Heart left ventricle (tissue), 13 donors: ENCODE measurements around the gene GABRR3.

ENCODE experiments used
- POLR2A ChIP-seq, 2 donors: fragments of 450-650 bp; IDR thresholded peaks; one replicate each; pipeline ENCODE4 v1.6.1; 2017; ENCODE audit warnings: antibody characterized with exemption in 2 of 2, mild to moderate bottlenecking in 2 of 2, moderate library complexity in 2 of 2
- TF ChIP-seq, protein P1 (sequence below), 12 donors: fragments of 200-600 bp; sonication (generic) in 4 of 12; IDR thresholded peaks; one replicate each; pipeline versions ENCODE4 v1.5.0 to v1.8.0; 2018 to 2022; ENCODE audit warnings: antibody characterized with exemption in 12 of 12, mild to moderate bottlenecking in 5 of 12
- donor health status: ischemic (EF 13 %, LVEDD 7.1; RV severe dilation, severe dysfunction).
- donor health status: DM: no; HTN: yes; CAD: no.
- donor health status: DM: no; HTN: no; CAD: no.
- donor health status: ischemic (EF 25% LVEDD 6.9; RV normal size, moderate dysfunction).
- donor health status: ischemic (EF 25% LVEDD 5.7; RV mildly dilated, moderate dysfunction).
- donor health status: ischemic (EF 35%, LVEDD 5.7; RV mildly dilated, moderate dysfunction).
- donor health status: nonischemic (EF 11% LVEDD 7.7; RV severe dilation, severe dysfunction).
- donor health status: DM: yes; HTN: yes; CAD: no.
- donor health status: PGD.
- donor health status: ischemic (EF 29% LVEDD 5.4; RV normal size, mild dysfunction).
- donor health status: nonischemic (EF 23%, LVEDD 6.1; RV moderate dilation, normal function).

DNA sequence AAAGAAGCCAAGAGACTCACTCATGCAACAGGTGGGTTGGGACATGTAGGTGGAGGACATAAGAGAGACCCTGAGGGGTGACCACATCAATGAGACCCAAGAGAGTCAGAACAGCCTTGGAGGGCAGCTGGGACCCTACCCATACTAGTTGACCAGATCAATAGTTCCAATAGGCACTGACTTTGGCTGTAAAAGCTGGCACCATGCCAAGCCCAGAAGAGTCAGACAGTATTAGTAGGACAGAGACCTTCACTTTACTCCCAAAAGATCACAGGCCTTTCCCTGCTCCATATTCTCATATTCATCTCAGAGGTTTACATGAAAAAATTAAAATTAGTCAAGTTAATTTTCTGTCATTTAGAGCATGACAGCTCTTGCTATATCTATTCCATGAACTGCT is 20.9 kb upstream of the GABRR3 start:
- TF ChIP-seq, protein P1, sequence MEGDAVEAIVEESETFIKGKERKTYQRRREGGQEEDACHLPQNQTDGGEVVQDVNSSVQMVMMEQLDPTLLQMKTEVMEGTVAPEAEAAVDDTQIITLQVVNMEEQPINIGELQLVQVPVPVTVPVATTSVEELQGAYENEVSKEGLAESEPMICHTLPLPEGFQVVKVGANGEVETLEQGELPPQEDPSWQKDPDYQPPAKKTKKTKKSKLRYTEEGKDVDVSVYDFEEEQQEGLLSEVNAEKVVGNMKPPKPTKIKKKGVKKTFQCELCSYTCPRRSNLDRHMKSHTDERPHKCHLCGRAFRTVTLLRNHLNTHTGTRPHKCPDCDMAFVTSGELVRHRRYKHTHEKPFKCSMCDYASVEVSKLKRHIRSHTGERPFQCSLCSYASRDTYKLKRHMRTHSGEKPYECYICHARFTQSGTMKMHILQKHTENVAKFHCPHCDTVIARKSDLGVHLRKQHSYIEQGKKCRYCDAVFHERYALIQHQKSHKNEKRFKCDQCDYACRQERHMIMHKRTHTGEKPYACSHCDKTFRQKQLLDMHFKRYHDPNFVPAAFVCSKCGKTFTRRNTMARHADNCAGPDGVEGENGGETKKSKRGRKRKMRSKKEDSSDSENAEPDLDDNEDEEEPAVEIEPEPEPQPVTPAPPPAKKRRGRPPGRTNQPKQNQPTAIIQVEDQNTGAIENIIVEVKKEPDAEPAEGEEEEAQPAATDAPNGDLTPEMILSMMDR (IDR thresholded peaks at IDR 0.05) = no peak
- no peak for TF ChIP-seq POLR2A (IDR thresholded peaks at IDR 0.05)
